Lung (tissue), 12 donors: Measurements from ENCODE around the gene ANKRD33B. TPM values are rescaled to one million over a fixed set of nuclear protein-coding genes. Genes with fewer than 3 reads are reported as not detected.

ENCODE experiments used
- ATAC-seq: fragments of 200-7000 bp; cut with Tn5 transposase; one replicate; pipeline ENCODE4 v1.9.1; 2020; ENCODE audit warnings: moderate number of reproducible peaks; ENCODE audit not compliant: insufficient read depth, low FRiP score
- DNase-seq, 3 donors: peaks; one replicate each; pipeline ENCODE4 v3.0.0-alpha.2; 2013 to 2017
- H3K27ac ChIP-seq, 2 donors: one replicate each; pipeline ENCODE4 v1.5.1; 2013; ENCODE audit warnings: mild to moderate bottlenecking in 2 of 2, moderate library complexity in 2 of 2, control low read depth in 1 of 2, inconsistent platforms in 1 of 2, low read depth in 1 of 2, low read length in 1 of 2
- H3K27me3 ChIP-seq, 3 donors: one replicate each; pipeline ENCODE4 v1.5.1; 2013; ENCODE audit warnings: low read length in 2 of 3; ENCODE audit not compliant: control insufficient read depth in 3 of 3, insufficient read depth in 3 of 3
- H3K36me3 ChIP-seq, 4 donors: one replicate each; pipeline ENCODE4 v1.5.1; 2013; ENCODE audit warnings: low read length in 4 of 4, mild to moderate bottlenecking in 1 of 4, moderate library complexity in 1 of 4; ENCODE audit not compliant: control insufficient read depth in 4 of 4, insufficient read depth in 4 of 4
- H3K4me1 ChIP-seq, 5 donors: one replicate each; pipeline ENCODE4 v1.5.1; 2013; ENCODE audit warnings: low read length in 5 of 5, mild to moderate bottlenecking in 2 of 5, moderate library complexity in 1 of 5; ENCODE audit not compliant: control insufficient read depth in 5 of 5, insufficient read depth in 5 of 5
- H3K4me3 ChIP-seq: one replicate; pipeline ENCODE4 v1.5.1; 2013; ENCODE audit warnings: mild to moderate bottlenecking, control low read depth, moderate library complexity
- H3K9ac ChIP-seq, 2 donors: one replicate each; pipeline ENCODE4 v1.5.1; 2013; ENCODE audit warnings: low read length in 2 of 2, control low read depth in 1 of 2; ENCODE audit not compliant: insufficient read depth in 1 of 2
- H3K9me3 ChIP-seq, 4 donors: one replicate each; pipeline ENCODE4 v1.5.1; 2013; ENCODE audit warnings: low read length in 3 of 4, mild to moderate bottlenecking in 1 of 4, moderate library complexity in 1 of 4; ENCODE audit not compliant: control insufficient read depth in 4 of 4, insufficient read depth in 3 of 4
- WGBS, 2 donors: extraction: QIAGEN DNeasy Blood & Tissue Kit; methylation state at CpG; one replicate each; pipeline ENCODE4 v1.1.7; 2013; 5-methylcytosine and 5-hydroxymethylcytosine counted together
- polyA plus RNA-seq, 2 donors: library from polyadenylated mRNA; stranded (reverse); fragments of 200-250 nt; gene quantifications; one replicate each; pipeline ENCODE4 v1.2.1, GENCODE V29; 2013
- total RNA-seq, 2 donors: library from RNA; depleted of rRNA in 1 of 2; stranded (reverse); fragments of >200 nt in 1 of 2; gene quantifications; one replicate each; pipeline ENCODE4 v1.2.1, GENCODE V29; 2014 to 2021
- TF ChIP-seq, protein P1 (sequence below): IDR thresholded peaks from 2 replicates; pipeline ENCODE4 v1.5.1; 2012; ENCODE audit warnings: mild to moderate bottlenecking; ENCODE audit errors: control extremely low read depth, extremely low read depth
- donor health status: control.
- donor health status: control.
- donor health status: Bipolar disorder and iron deficiency.
- donor health status: healthy.
- donor health status: DM: yes; HTN: yes; CAD: no.

ANKRD33B gene
- total and polyA plus RNA-seq, 4 donors = 1.0 to 6.3 (median 2.1) TPM

- Histone ChIP-seq H3K9ac (no peak overlapping the region), H3K9me3 (no peaks in the 10 kb centered on the region), H3K4me1 (peaks cover 0 to 14% (median 3%) of the 10 kb centered on the region in 5 donors), H3K27ac (no peak overlapping the region), H3K4me3 (no peak overlapping the region), H3K27me3 (no peaks in the 10 kb centered on the region), H3K36me3 (peaks cover 0 to 4% (median under 1%) of the 10 kb centered on the region in 4 donors)
- no peak for DNase-seq
- ATAC-seq = no peak
- WGBS, 2 donors = 72 to 80% methylated on average over 8 of the region's 8 CpGs
- TF ChIP-seq, protein P1, sequence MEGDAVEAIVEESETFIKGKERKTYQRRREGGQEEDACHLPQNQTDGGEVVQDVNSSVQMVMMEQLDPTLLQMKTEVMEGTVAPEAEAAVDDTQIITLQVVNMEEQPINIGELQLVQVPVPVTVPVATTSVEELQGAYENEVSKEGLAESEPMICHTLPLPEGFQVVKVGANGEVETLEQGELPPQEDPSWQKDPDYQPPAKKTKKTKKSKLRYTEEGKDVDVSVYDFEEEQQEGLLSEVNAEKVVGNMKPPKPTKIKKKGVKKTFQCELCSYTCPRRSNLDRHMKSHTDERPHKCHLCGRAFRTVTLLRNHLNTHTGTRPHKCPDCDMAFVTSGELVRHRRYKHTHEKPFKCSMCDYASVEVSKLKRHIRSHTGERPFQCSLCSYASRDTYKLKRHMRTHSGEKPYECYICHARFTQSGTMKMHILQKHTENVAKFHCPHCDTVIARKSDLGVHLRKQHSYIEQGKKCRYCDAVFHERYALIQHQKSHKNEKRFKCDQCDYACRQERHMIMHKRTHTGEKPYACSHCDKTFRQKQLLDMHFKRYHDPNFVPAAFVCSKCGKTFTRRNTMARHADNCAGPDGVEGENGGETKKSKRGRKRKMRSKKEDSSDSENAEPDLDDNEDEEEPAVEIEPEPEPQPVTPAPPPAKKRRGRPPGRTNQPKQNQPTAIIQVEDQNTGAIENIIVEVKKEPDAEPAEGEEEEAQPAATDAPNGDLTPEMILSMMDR = no peak
These were observed 136.1 kb downstream of the ANKRD33B start for GRCh38 chr5:10699987-10700386.

DNA sequence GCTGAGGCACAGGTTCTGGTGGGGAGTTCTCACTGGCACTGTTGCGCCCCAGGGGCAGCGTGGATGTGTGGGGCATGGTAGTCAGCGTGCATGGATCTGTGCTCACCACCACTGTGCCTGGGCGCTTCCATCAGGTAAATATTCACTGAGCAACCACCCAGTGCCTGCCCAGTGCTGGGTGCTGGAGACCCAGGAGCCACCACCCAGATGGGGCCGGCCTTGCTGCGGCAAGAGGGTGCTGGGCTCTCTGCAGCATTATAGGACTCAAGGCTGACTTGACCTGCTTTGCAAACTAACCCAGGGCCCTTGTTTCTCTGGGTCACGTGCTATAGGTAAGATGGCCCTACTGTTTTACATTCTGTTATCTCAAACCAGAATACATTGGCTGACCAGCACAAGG lies 136.6 kb downstream of the ANKRD33B start:
- Histone ChIP-seq H3K9ac (no peak overlapping the region), H3K4me1 (peaks cover 0 to 14% (median 0%) of the 10 kb centered on the region in 5 donors), H3K27ac (no peak overlapping the region), H3K4me3 (no peak overlapping the region), H3K36me3 (peaks cover 0 to 4% (median under 1%) of the 10 kb centered on the region in 4 donors), H3K27me3 (no peaks in the 10 kb centered on the region), H3K9me3 (no peaks in the 10 kb centered on the region)
- 96 to 97% methylated on average over 7 of the region's 7 CpGs for WGBS, 2 donors
- TF ChIP-seq, protein P1 = no peak
- no peak for DNase-seq
- ATAC-seq = no peak

DNA sequence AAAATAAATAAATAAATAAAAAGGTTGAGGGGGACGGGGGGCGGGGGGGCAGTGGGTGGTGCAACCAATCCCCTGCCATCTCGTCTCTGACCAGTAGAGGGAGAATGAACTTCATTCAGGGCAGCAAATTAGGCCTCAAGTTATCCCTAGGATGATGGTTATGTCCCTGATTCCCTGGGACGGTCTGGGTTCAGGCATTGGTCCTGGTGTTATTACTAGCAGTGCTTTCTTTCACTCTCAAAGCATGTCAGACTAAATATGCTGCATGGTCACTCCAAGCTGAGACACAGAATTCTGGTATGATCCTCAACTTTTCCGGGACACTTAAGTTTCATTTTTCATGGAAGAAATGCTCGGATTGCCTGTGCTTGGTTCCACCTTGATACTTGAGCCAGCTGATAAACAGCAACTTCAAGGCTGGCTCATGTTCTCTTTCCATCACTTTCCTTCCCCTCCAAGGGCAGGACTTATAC lies 137.7 kb downstream of the ANKRD33B start:
- H3K4me3 ChIP-seq = no peak overlapping the region
- no peaks in the 10 kb centered on the region for H3K9me3 ChIP-seq
- TF ChIP-seq, protein P1 = no peak
- ATAC-seq (no peak), DNase-seq (peak; percentile 39 to 59 (median 52))
- peaks cover 0 to 4% (median under 1%) of the 10 kb centered on the region in 4 donors for H3K36me3 ChIP-seq
- no peak overlapping the region for H3K9ac ChIP-seq
- peaks cover 0 to 14% (median 0%) of the 10 kb centered on the region in 5 donors for H3K4me1 ChIP-seq
- peak overlapping the region; percentile 9 to 11 for H3K27ac ChIP-seq
- WGBS, 2 donors = 50 to 59% methylated on average over 6 of the region's 6 CpGs
- H3K27me3 ChIP-seq = no peaks in the 10 kb centered on the region
